ENCODE measurements around the gene ANKIB1.

The ANKIB1 gene

DNA sequence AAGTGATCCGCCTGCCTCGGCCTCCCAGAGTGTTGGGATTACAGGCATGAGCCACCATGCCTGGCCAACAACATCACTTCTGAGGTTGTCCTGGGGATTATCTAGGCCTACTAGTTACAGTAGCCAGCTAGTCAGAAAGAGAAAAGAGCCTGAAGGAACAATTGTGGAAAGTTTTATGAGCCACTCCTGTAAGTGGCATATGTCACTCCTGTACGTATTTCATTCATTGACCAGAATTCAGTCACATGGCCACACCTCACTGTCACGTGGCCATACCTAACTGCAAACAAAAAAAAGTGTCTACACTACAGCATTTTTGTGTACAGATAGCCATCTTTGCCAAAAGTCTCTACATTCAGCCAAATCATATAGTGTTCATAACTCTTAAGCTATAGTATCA is 85.7 kb downstream of the ANKIB1 start:
- DNase-seq = no peak

DNA sequence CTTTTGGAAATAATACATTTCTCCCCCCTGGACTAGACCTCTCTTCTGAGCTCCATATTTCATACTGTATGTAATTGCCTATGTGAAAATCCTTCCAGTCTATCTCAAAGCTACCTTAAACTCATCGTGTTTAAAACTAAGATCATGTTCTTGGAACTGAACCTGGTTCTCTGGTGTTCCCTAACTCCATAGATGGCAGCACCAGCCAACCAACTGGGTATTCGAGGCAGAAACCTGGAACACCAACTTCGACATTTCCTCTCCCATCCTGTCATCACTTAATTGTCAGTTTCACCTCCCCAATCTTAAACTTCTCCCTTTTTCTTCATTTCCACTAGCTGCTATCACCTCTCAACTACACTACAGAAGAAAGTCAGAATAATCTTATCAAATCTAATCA is 87.0 kb downstream of the ANKIB1 start:
- Histone ChIP-seq H3K14ac (ENCODE audit: low read length in 2 of 2) (no peak overlapping the region), H3K18ac (ENCODE audit: low read depth in 1 of 2, low read length in 2 of 2) (no peak overlapping the region), H3K4me3 (ENCODE audit: insufficient read depth in 1 of 2, low read depth in 1 of 2, low read length in 2 of 2) (no peak overlapping the region), H2BK12ac (ENCODE audit: low read length in 2 of 2) (no peak overlapping the region), H3K9me3 (ENCODE audit: control insufficient read depth, low read length) (peaks cover 8% of the 10 kb centered on the region), H3K79me1 (replicated peaks; ENCODE audit: low read length, poor library complexity, severe bottlenecking) (peaks cover 8% of the 10 kb centered on the region), H3K4me1 (ENCODE audit: control insufficient read depth, insufficient read depth, low read depth, low read length) (no peaks in the 10 kb centered on the region), H3K27ac (ENCODE audit: low read length, poor library complexity, severe bottlenecking) (no peak overlapping the region), H3K4ac (ENCODE audit: low read depth in 1 of 2, low read length in 2 of 2) (no peak overlapping the region), H3K27me3 (ENCODE audit: control insufficient read depth in 1 of 2, insufficient read depth in 1 of 2, low read length in 2 of 2) (no peaks in the 10 kb centered on the region), H2BK5ac (ENCODE audit: low read depth, low read length, poor library complexity, severe bottlenecking) (no peak overlapping the region), H4K8ac (ENCODE audit: low read length) (no peak overlapping the region), H2BK120ac (ENCODE audit: low read depth, low read length) (no peak overlapping the region), H3K4me2 (ENCODE audit: low read length, poor library complexity, severe bottlenecking) (no peak overlapping the region), H2AK5ac (ENCODE audit: low read length, severe bottlenecking) (no peak overlapping the region), H3K9ac (ENCODE audit: low read length) (no peak overlapping the region), H2AFZ (ENCODE audit: low read depth, low read length) (no peak overlapping the region), H2BK15ac (ENCODE audit: low read depth, poor library complexity, severe bottlenecking) (no peak overlapping the region), H3K23ac (ENCODE audit: low read length in 2 of 2) (no peak overlapping the region), H3K36me3 (ENCODE audit: control insufficient read depth in 1 of 2, insufficient read depth in 2 of 2, low read depth in 1 of 2, low read length in 2 of 2) (peaks cover 0 to 56% of the 10 kb centered on the region in 2 experiments), H4K91ac (ENCODE audit: low read length) (no peak overlapping the region)
- WGBS = 90% methylated on average over 3 of the region's 3 CpGs
- no peak for DNase-seq

More for the DNA sequence above, 85.7 kb downstream of the ANKIB1 start:
- Histone ChIP-seq H4K91ac (ENCODE audit: low read length) (no peak overlapping the region), H3K14ac (ENCODE audit: low read length in 2 of 2) (no peak overlapping the region), H2BK12ac (ENCODE audit: low read length in 2 of 2) (no peak overlapping the region), H4K8ac (ENCODE audit: low read length) (no peak overlapping the region), H3K18ac (ENCODE audit: low read depth in 1 of 2, low read length in 2 of 2) (no peak overlapping the region), H3K9ac (ENCODE audit: low read length) (no peak overlapping the region), H2BK5ac (ENCODE audit: low read depth, low read length, poor library complexity, severe bottlenecking) (no peak overlapping the region), H3K4me1 (ENCODE audit: control insufficient read depth, insufficient read depth, low read depth, low read length) (no peaks in the 10 kb centered on the region), H3K4me3 (ENCODE audit: insufficient read depth in 1 of 2, low read depth in 1 of 2, low read length in 2 of 2) (no peak overlapping the region), H3K27ac (ENCODE audit: low read length, poor library complexity, severe bottlenecking) (no peak overlapping the region), H3K27me3 (ENCODE audit: control insufficient read depth in 1 of 2, insufficient read depth in 1 of 2, low read length in 2 of 2) (no peaks in the 10 kb centered on the region), H3K9me3 (ENCODE audit: control insufficient read depth, low read length) (peaks cover 8% of the 10 kb centered on the region), H3K4me2 (ENCODE audit: low read length, poor library complexity, severe bottlenecking) (no peak overlapping the region), H3K4ac (ENCODE audit: low read depth in 1 of 2, low read length in 2 of 2) (no peak overlapping the region), H3K79me1 (replicated peaks; ENCODE audit: low read length, poor library complexity, severe bottlenecking) (peaks cover 7% of the 10 kb centered on the region), H3K23ac (ENCODE audit: low read length in 2 of 2) (no peak overlapping the region), H2BK120ac (ENCODE audit: low read depth, low read length) (no peak overlapping the region), H2AFZ (ENCODE audit: low read depth, low read length) (no peak overlapping the region), H2AK5ac (ENCODE audit: low read length, severe bottlenecking) (no peak overlapping the region), H3K36me3 (ENCODE audit: control insufficient read depth in 1 of 2, insufficient read depth in 2 of 2, low read depth in 1 of 2, low read length in 2 of 2) (peaks cover 0 to 64% of the 10 kb centered on the region in 2 experiments), H2BK15ac (ENCODE audit: low read depth, poor library complexity, severe bottlenecking) (no peak overlapping the region)
- 95% methylated on average over 4 of the region's 4 CpGs for WGBS

DNA sequence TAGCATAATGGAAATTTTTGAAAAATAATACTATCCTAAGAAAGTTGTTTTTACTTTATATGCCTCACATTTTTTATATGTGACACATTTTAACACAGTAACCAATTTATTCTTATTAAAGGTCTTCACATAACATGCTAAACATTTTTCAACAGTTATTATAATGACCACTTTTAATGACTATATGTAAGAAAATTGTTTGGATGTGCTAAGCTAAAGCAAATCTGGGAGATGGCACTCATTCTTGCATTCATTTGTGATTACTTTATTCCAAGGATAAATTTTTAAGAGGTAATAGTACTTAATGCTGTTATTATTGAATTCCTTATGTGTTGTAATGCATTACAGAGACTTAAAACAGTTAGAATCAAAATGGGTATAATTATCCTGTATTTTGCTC is 88.1 kb downstream of the ANKIB1 start:
- Histone ChIP-seq H2BK5ac (ENCODE audit: low read depth, low read length, poor library complexity, severe bottlenecking) (no peak overlapping the region), H3K4me1 (ENCODE audit: control insufficient read depth, insufficient read depth, low read depth, low read length) (no peaks in the 10 kb centered on the region), H3K14ac (ENCODE audit: low read length in 2 of 2) (no peak overlapping the region), H3K9me3 (ENCODE audit: control insufficient read depth, low read length) (peaks cover 8% of the 10 kb centered on the region), H3K36me3 (ENCODE audit: control insufficient read depth in 1 of 2, insufficient read depth in 2 of 2, low read depth in 1 of 2, low read length in 2 of 2) (peaks cover 0 to 50% of the 10 kb centered on the region in 2 experiments), H3K79me1 (replicated peaks; ENCODE audit: low read length, poor library complexity, severe bottlenecking) (peaks cover 8% of the 10 kb centered on the region), H4K91ac (ENCODE audit: low read length) (no peak overlapping the region), H3K9ac (ENCODE audit: low read length) (no peak overlapping the region), H2BK15ac (ENCODE audit: low read depth, poor library complexity, severe bottlenecking) (no peak overlapping the region), H2AFZ (ENCODE audit: low read depth, low read length) (no peak overlapping the region), H3K27me3 (ENCODE audit: control insufficient read depth in 1 of 2, insufficient read depth in 1 of 2, low read length in 2 of 2) (no peaks in the 10 kb centered on the region), H3K4me2 (ENCODE audit: low read length, poor library complexity, severe bottlenecking) (no peak overlapping the region), H3K18ac (ENCODE audit: low read depth in 1 of 2, low read length in 2 of 2) (no peak overlapping the region), H3K27ac (ENCODE audit: low read length, poor library complexity, severe bottlenecking) (no peak overlapping the region), H3K4ac (ENCODE audit: low read depth in 1 of 2, low read length in 2 of 2) (no peak overlapping the region), H3K23ac (ENCODE audit: low read length in 2 of 2) (no peak overlapping the region), H2BK12ac (ENCODE audit: low read length in 2 of 2) (no peak overlapping the region), H4K8ac (ENCODE audit: low read length) (no peak overlapping the region), H3K4me3 (ENCODE audit: insufficient read depth in 1 of 2, low read depth in 1 of 2, low read length in 2 of 2) (no peak overlapping the region), H2BK120ac (ENCODE audit: low read depth, low read length) (no peak overlapping the region), H2AK5ac (ENCODE audit: low read length, severe bottlenecking) (no peak overlapping the region)
- DNase-seq = no peak

DNA sequence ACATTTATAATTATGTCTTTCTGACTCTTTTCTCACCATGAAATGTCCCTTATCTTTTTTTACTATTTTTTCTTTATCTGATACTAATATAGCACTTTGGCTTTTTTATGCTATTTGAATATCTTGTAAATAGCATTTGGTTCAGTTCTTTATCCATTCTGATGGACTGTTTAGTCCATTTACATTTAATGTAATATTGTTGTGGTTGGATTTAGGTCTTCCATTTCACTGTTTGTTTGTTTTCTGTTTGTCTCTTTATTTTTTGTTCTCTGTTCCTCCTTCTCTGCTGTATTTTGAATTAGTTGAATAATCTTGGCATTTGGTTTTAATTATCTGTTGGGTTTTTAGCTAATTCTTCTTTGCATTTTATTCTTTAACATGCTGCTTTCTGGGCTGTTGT is 89.8 kb downstream of the ANKIB1 start:
- Histone ChIP-seq H3K4me3 (ENCODE audit: insufficient read depth in 1 of 2, low read depth in 1 of 2, low read length in 2 of 2) (no peak overlapping the region), H3K23ac (ENCODE audit: low read length in 2 of 2) (no peak overlapping the region), H3K27ac (ENCODE audit: low read length, poor library complexity, severe bottlenecking) (no peak overlapping the region), H3K18ac (ENCODE audit: low read depth in 1 of 2, low read length in 2 of 2) (no peak overlapping the region), H4K91ac (ENCODE audit: low read length) (no peak overlapping the region), H2BK12ac (ENCODE audit: low read length in 2 of 2) (no peak overlapping the region), H3K79me1 (replicated peaks; ENCODE audit: low read length, poor library complexity, severe bottlenecking) (peaks cover 9% of the 10 kb centered on the region), H3K4ac (ENCODE audit: low read depth in 1 of 2, low read length in 2 of 2) (no peak overlapping the region), H3K4me1 (ENCODE audit: control insufficient read depth, insufficient read depth, low read depth, low read length) (no peaks in the 10 kb centered on the region), H2AK5ac (ENCODE audit: low read length, severe bottlenecking) (no peak overlapping the region), H3K9ac (ENCODE audit: low read length) (no peak overlapping the region), H3K36me3 (ENCODE audit: control insufficient read depth in 1 of 2, insufficient read depth in 2 of 2, low read depth in 1 of 2, low read length in 2 of 2) (peaks cover 0 to 41% of the 10 kb centered on the region in 2 experiments), H2AFZ (ENCODE audit: low read depth, low read length) (no peak overlapping the region), H4K8ac (ENCODE audit: low read length) (no peak overlapping the region), H3K27me3 (ENCODE audit: control insufficient read depth in 1 of 2, insufficient read depth in 1 of 2, low read length in 2 of 2) (no peaks in the 10 kb centered on the region), H3K14ac (ENCODE audit: low read length in 2 of 2) (no peak overlapping the region), H2BK5ac (ENCODE audit: low read depth, low read length, poor library complexity, severe bottlenecking) (no peak overlapping the region), H2BK120ac (ENCODE audit: low read depth, low read length) (no peak overlapping the region), H2BK15ac (ENCODE audit: low read depth, poor library complexity, severe bottlenecking) (no peak overlapping the region), H3K9me3 (ENCODE audit: control insufficient read depth, low read length) (peaks cover 8% of the 10 kb centered on the region), H3K4me2 (ENCODE audit: low read length, poor library complexity, severe bottlenecking) (no peak overlapping the region)
- DNase-seq = no peak
